Thyroid gland (tissue), 4 donors: Measurements from ENCODE around the gene DKK2.

ENCODE experiments used
- POLR2A ChIP-seq, 2 donors: fragments of 450-650 bp; IDR thresholded peaks; one replicate each; pipeline ENCODE4 v1.6.1; 2017; ENCODE audit warnings: antibody characterized with exemption in 2 of 2, mild to moderate bottlenecking in 2 of 2, moderate library complexity in 1 of 2
- TF ChIP-seq, protein P1 (sequence below), 6 experiments: fragments of 200-600 bp in 3 of 6; fragments of 450-650 bp in 3 of 6; sonication (generic) in 3 of 6; IDR thresholded peaks; one replicate each; pipeline ENCODE4 v1.5.1; 2016 to 2019; ENCODE audit warnings: antibody characterized with exemption in 6 of 6, mild to moderate bottlenecking in 2 of 6, inconsistent platforms in 1 of 6, moderate library complexity in 1 of 6

DNA sequence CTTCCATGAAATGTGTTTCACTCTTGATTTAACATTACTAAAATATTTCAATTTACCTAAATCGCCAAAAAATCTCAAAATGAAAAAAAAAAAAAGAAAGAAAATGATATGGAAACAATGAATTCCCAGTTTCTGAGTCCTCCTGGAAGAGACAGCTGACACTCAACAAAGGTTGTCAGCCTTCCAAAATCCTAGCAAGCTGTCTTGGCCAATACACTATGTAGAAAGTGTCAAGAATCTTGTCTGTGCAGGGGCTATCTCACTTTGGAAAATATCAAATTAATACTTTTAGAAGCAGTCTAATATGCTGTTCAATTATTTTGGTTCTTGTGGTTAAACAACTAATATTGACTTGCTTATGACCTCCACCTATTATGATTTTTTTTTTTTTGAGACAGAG is 8.7 kb downstream of the DKK2 start:
- no peak for TF ChIP-seq POLR2A (IDR thresholded peaks at IDR 0.05)
- TF ChIP-seq, protein P1, sequence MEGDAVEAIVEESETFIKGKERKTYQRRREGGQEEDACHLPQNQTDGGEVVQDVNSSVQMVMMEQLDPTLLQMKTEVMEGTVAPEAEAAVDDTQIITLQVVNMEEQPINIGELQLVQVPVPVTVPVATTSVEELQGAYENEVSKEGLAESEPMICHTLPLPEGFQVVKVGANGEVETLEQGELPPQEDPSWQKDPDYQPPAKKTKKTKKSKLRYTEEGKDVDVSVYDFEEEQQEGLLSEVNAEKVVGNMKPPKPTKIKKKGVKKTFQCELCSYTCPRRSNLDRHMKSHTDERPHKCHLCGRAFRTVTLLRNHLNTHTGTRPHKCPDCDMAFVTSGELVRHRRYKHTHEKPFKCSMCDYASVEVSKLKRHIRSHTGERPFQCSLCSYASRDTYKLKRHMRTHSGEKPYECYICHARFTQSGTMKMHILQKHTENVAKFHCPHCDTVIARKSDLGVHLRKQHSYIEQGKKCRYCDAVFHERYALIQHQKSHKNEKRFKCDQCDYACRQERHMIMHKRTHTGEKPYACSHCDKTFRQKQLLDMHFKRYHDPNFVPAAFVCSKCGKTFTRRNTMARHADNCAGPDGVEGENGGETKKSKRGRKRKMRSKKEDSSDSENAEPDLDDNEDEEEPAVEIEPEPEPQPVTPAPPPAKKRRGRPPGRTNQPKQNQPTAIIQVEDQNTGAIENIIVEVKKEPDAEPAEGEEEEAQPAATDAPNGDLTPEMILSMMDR (IDR thresholded peaks at IDR 0.05) = no peak
